ENCODE data around the gene AGBL2. TPM values are rescaled to one million over a fixed set of nuclear protein-coding genes. Genes with fewer than 3 reads are reported as not detected.

The AGBL2 gene
- polyA plus RNA-seq, 1 donor from 2014 or later = not detected

DNA sequence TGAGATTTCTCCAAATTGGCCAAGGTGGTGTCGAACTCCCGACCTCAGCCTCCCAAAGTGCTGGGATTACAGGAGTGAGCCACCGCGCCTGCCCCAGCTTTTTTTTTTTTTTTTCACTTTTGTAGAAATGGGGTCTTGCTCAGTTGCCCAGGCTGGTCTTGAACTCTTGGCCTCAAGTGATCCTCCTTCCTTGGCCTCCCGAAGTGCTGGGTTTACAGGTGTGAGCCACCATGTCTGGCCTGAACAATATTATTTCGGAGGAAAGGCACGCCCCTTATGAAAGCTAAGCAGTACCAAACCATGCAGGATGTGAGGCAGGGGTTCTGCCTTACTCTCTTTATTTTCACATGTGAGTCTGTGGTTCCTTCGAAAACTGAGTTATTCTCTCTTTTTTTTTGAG, 88.9 kb downstream of the AGBL2 start:
- Histone ChIP-seq H3K79me2 (replicated peaks; ENCODE audit: insufficient read depth, low read length) (no peaks in the 10 kb centered on the region), H3K9ac (ENCODE audit: low read length) (no peak overlapping the region), H2AFZ (ENCODE audit: low read depth, low read length) (no peak overlapping the region), H3K4me3 (ENCODE audit: low read length) (no peak overlapping the region), H3K36me3 (ENCODE audit: insufficient read depth, low read length) (peaks cover 10% of the 10 kb centered on the region), H3K4me2 (ENCODE audit: low read length) (no peak overlapping the region), H3K27me3 (ENCODE audit: insufficient read depth, low read depth, low read length) (no peaks in the 10 kb centered on the region), H4K20me1 (ENCODE audit: insufficient read depth) (no peaks in the 10 kb centered on the region), H3K27ac (ENCODE audit: low read length) (no peak overlapping the region), H3K9me3 (ENCODE audit: low read length) (no peaks in the 10 kb centered on the region), H3K9me2 (ENCODE audit: insufficient read depth, low read length) (no peaks in the 10 kb centered on the region), H3F3A (ENCODE audit: insufficient read depth, low read length, poor library complexity, severe bottlenecking) (no peaks in the 10 kb centered on the region)
- TF ChIP-seq EP300 (conservative IDR thresholded peaks at IDR 0.05; ENCODE audit: poor library complexity, severe bottlenecking) = no peak
- no peak for TF ChIP-seq TAF1 (IDR thresholded peaks at IDR 0.05; ENCODE audit: low read depth)
- no peak for TF ChIP-seq RAD21 (conservative IDR thresholded peaks at IDR 0.05)
- no peak for TF ChIP-seq POLR2AphosphoS5 (IDR thresholded peaks at IDR 0.05)
- TF ChIP-seq MXI1 (conservative IDR thresholded peaks at IDR 0.05; ENCODE audit: poor library complexity, severe bottlenecking) = no peak
- no peak for TF ChIP-seq SMC3 (conservative IDR thresholded peaks at IDR 0.05; ENCODE audit: poor library complexity)
- TF ChIP-seq, protein P1, sequence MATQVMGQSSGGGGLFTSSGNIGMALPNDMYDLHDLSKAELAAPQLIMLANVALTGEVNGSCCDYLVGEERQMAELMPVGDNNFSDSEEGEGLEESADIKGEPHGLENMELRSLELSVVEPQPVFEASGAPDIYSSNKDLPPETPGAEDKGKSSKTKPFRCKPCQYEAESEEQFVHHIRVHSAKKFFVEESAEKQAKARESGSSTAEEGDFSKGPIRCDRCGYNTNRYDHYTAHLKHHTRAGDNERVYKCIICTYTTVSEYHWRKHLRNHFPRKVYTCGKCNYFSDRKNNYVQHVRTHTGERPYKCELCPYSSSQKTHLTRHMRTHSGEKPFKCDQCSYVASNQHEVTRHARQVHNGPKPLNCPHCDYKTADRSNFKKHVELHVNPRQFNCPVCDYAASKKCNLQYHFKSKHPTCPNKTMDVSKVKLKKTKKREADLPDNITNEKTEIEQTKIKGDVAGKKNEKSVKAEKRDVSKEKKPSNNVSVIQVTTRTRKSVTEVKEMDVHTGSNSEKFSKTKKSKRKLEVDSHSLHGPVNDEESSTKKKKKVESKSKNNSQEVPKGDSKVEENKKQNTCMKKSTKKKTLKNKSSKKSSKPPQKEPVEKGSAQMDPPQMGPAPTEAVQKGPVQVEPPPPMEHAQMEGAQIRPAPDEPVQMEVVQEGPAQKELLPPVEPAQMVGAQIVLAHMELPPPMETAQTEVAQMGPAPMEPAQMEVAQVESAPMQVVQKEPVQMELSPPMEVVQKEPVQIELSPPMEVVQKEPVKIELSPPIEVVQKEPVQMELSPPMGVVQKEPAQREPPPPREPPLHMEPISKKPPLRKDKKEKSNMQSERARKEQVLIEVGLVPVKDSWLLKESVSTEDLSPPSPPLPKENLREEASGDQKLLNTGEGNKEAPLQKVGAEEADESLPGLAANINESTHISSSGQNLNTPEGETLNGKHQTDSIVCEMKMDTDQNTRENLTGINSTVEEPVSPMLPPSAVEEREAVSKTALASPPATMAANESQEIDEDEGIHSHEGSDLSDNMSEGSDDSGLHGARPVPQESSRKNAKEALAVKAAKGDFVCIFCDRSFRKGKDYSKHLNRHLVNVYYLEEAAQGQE (IDR thresholded peaks at IDR 0.05; ENCODE audit: borderline replicate concordance) = no peak
- TF ChIP-seq, protein P2, sequence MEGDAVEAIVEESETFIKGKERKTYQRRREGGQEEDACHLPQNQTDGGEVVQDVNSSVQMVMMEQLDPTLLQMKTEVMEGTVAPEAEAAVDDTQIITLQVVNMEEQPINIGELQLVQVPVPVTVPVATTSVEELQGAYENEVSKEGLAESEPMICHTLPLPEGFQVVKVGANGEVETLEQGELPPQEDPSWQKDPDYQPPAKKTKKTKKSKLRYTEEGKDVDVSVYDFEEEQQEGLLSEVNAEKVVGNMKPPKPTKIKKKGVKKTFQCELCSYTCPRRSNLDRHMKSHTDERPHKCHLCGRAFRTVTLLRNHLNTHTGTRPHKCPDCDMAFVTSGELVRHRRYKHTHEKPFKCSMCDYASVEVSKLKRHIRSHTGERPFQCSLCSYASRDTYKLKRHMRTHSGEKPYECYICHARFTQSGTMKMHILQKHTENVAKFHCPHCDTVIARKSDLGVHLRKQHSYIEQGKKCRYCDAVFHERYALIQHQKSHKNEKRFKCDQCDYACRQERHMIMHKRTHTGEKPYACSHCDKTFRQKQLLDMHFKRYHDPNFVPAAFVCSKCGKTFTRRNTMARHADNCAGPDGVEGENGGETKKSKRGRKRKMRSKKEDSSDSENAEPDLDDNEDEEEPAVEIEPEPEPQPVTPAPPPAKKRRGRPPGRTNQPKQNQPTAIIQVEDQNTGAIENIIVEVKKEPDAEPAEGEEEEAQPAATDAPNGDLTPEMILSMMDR (IDR thresholded peaks at IDR 0.05; ENCODE audit: poor library complexity, severe bottlenecking) = no peak
- no peak for TF ChIP-seq EZH2 (IDR thresholded peaks at IDR 0.05; ENCODE audit: borderline replicate concordance, insufficient read depth, low read length, poor library complexity, severe bottlenecking)

DNA sequence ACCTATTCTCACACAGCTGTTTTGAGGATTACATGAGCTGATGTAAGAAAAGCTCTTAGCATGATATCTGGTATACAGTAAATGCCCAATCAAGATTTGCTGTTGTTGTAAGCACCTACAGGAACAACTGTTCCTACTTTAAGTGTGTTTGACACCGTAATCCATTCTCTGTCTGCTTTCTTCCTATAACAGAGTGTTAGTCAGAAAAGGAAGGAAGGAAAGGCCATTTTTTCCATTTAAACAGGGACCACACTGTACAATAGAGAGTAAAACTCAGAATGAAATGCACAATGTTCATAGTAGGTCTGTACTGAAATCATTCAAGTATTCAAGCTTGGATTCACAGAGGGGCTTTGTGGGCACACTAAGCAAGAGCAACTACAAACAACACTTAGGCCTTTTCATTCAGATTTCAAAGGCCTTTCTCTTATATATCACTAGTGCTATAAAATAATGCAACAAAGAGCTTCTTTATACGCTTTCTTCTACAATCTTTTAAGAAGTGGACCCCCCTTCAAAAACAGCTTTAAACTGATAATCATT, 94.3 kb downstream of the AGBL2 start:
- H3K9me3 ChIP-seq (ENCODE audit: low read length) = no peaks in the 10 kb centered on the region
- no peak overlapping the region for H3K4me2 ChIP-seq (ENCODE audit: low read length)
- H3K9me2 ChIP-seq (ENCODE audit: insufficient read depth, low read length) = no peaks in the 10 kb centered on the region
- no peak overlapping the region for H3K9ac ChIP-seq (ENCODE audit: low read length)
- H3K36me3 ChIP-seq (ENCODE audit: insufficient read depth, low read length) = no peaks in the 10 kb centered on the region
- H4K20me1 ChIP-seq (ENCODE audit: insufficient read depth) = no peaks in the 10 kb centered on the region
- H2AFZ ChIP-seq (ENCODE audit: low read depth, low read length) = no peak overlapping the region
- H3K27ac ChIP-seq (ENCODE audit: low read length) = no peak overlapping the region
- no peaks in the 10 kb centered on the region for H3K27me3 ChIP-seq (ENCODE audit: insufficient read depth, low read depth, low read length)
- H3K4me3 ChIP-seq (ENCODE audit: low read length) = no peak overlapping the region
- H3K79me2 ChIP-seq (replicated peaks; ENCODE audit: insufficient read depth, low read length) = no peaks in the 10 kb centered on the region
- no peak for TF ChIP-seq POLR2AphosphoS5 (IDR thresholded peaks at IDR 0.05)
- no peaks in the 10 kb centered on the region for H3F3A ChIP-seq (ENCODE audit: insufficient read depth, low read length, poor library complexity, severe bottlenecking)

DNA sequence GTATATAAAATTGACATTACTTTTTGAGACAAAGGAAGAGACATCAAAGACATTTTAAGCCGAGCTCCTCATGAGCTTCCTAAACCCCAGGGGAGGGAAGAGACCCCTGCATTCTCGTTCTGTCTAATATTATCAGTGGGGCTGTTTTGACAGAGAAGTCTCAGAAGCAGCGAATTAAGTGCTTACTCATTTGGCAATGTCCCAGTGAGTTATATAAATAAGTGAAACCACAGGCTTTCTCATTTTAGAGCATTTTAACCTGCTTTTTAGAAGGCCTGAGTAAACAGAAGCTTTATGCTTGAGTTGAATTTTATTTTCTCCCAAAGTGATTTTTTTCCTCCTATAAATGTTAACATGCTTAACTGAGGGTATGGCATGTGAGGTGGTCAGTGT, 97.8 kb downstream of the AGBL2 start:
- no peaks in the 10 kb centered on the region for H4K20me1 ChIP-seq (ENCODE audit: insufficient read depth)
- H2AFZ ChIP-seq (ENCODE audit: low read depth, low read length) = no peak overlapping the region
- no peaks in the 10 kb centered on the region for H3K27me3 ChIP-seq (ENCODE audit: insufficient read depth, low read depth, low read length)
- H3K27ac ChIP-seq (ENCODE audit: low read length) = no peak overlapping the region
- no peaks in the 10 kb centered on the region for H3K9me3 ChIP-seq (ENCODE audit: low read length)
- H3K36me3 ChIP-seq (ENCODE audit: insufficient read depth, low read length) = no peaks in the 10 kb centered on the region
- TF ChIP-seq EP300 (conservative IDR thresholded peaks at IDR 0.05; ENCODE audit: poor library complexity, severe bottlenecking) = no peak
- TF ChIP-seq, protein P1 (IDR thresholded peaks at IDR 0.05; ENCODE audit: borderline replicate concordance) = no peak
- no peak for TF ChIP-seq EZH2 (IDR thresholded peaks at IDR 0.05; ENCODE audit: borderline replicate concordance, insufficient read depth, low read length, poor library complexity, severe bottlenecking)
- no peak for TF ChIP-seq POLR2AphosphoS5 (IDR thresholded peaks at IDR 0.05)
- TF ChIP-seq RAD21 (conservative IDR thresholded peaks at IDR 0.05) = no peak
- no peak for TF ChIP-seq SMC3 (conservative IDR thresholded peaks at IDR 0.05; ENCODE audit: poor library complexity)
- TF ChIP-seq, protein P2 (IDR thresholded peaks at IDR 0.05; ENCODE audit: poor library complexity, severe bottlenecking) = no peak
- TF ChIP-seq TAF1 (IDR thresholded peaks at IDR 0.05; ENCODE audit: low read depth) = no peak
- TF ChIP-seq MXI1 (conservative IDR thresholded peaks at IDR 0.05; ENCODE audit: poor library complexity, severe bottlenecking) = no peak
- H3F3A ChIP-seq (ENCODE audit: insufficient read depth, low read length, poor library complexity, severe bottlenecking) = no peaks in the 10 kb centered on the region
- H3K79me2 ChIP-seq (replicated peaks; ENCODE audit: insufficient read depth, low read length) = no peaks in the 10 kb centered on the region
- no peak overlapping the region for H3K9ac ChIP-seq (ENCODE audit: low read length)
- H3K4me3 ChIP-seq (ENCODE audit: low read length) = no peak overlapping the region
- H3K9me2 ChIP-seq (ENCODE audit: insufficient read depth, low read length) = no peaks in the 10 kb centered on the region
- H3K4me2 ChIP-seq (ENCODE audit: low read length) = no peak overlapping the region
